PC-3 (cell line): Measurements from ENCODE around the gene ABCG8. TPM values are rescaled to one million over a fixed set of nuclear protein-coding genes. Genes with fewer than 3 reads are reported as not detected.

Experiments used
- ATAC-seq: fragments of 200-7000 bp; cut with Tn5 transposase; 2 replicates; pipeline ENCODE4 v1.9.1; 2020; ENCODE audit warnings: mild to moderate bottlenecking, moderate library complexity
- BruUV-seq: library from RNA; stranded (reverse); fragments of 400-500 nt; replicated peaks from 2 replicates; lab custom pipeline; 2021; lab: Mats Ljungman, UMichigan
- CTCF ChIA-PET: fragments of 300-600 bp; sonication (Branson Sonifier 250); formaldehyde crosslinking; loops from one replicate; lab custom pipeline; 2022; ENCODE audit warnings: antibody characterized with exemption; lab: Charles Lee
- POLR2A ChIA-PET: fragments of 300-600 bp; sonication (Branson Sonifier 250); formaldehyde crosslinking; loops from one replicate; lab custom pipeline; 2022; ENCODE audit warnings: antibody characterized with exemption; ENCODE audit not compliant: unreplicated experiment; lab: Charles Lee
- DNase-seq: peaks from one replicate; pipeline ENCODE4 v3.0.0-alpha.2; 2015
- H2AFZ ChIP-seq: fragments of 300-600 bp; sonication (generic); 2 replicates; pipeline ENCODE4 v1.6.0; 2016; ENCODE audit warnings: antibody characterized with exemption, low read length
- H3F3A ChIP-seq: fragments of 300-600 bp; sonication (generic); one replicate; pipeline ENCODE4 v1.6.0; 2017; ENCODE audit warnings: antibody characterized with exemption, low read length, control low read depth, mild to moderate bottlenecking; ENCODE audit not compliant: unreplicated experiment
- H3K27ac ChIP-seq: fragments of 300-600 bp; sonication (generic); 2 replicates; pipeline ENCODE4 v1.5.1; 2016; ENCODE audit warnings: mild to moderate bottlenecking, low read length
- H3K27me3 ChIP-seq: fragments of 300-600 bp; sonication (generic); 2 replicates; pipeline ENCODE4 v1.6.1; 2016; ENCODE audit warnings: low read length, mixed read lengths
- H3K36me3 ChIP-seq: fragments of 300-600 bp; sonication (generic); 2 replicates; pipeline ENCODE4 v1.6.1; 2016; ENCODE audit warnings: low read depth, mixed run types, low read length, mixed read lengths
- H3K4me1 ChIP-seq: fragments of 300-600 bp; sonication (generic); 2 replicates; pipeline ENCODE4 v1.5.1; 2016; ENCODE audit warnings: low read length; ENCODE audit not compliant: insufficient read depth
- H3K4me2 ChIP-seq: fragments of 300-600 bp; sonication (generic); 2 replicates; pipeline ENCODE4 v1.6.0; 2016; ENCODE audit warnings: low read length
- H3K4me3 ChIP-seq: fragments of 300-600 bp; sonication (generic); 2 replicates; pipeline ENCODE4 v1.5.1; 2016; ENCODE audit warnings: mild to moderate bottlenecking, low read length, mixed read lengths
- H3K79me2 ChIP-seq: fragments of 300-600 bp; sonication (generic); 2 replicates; pipeline ENCODE4 v1.6.1; 2017; ENCODE audit warnings: low read length, mixed read lengths
- H3K9ac ChIP-seq: fragments of 300-600 bp; sonication (generic); 2 replicates; pipeline ENCODE4 v1.6.0; 2016; ENCODE audit warnings: mild to moderate bottlenecking, low read length
- H3K9me2 ChIP-seq: fragments of 300-600 bp; sonication (generic); replicated peaks from 2 replicates; pipeline ENCODE4 v1.6.1; 2016; ENCODE audit warnings: mixed run types, low read length, mixed read lengths
- H3K9me3 ChIP-seq: fragments of 300-600 bp; sonication (generic); 2 replicates; pipeline ENCODE4 v1.6.1; 2016; ENCODE audit warnings: low read length, mixed read lengths
- H4K20me1 ChIP-seq: fragments of 300-600 bp; sonication (generic); 2 replicates; pipeline ENCODE4 v1.6.1; 2016; ENCODE audit warnings: low read length, mixed read lengths
- CTCF ChIP-seq: fragments of 300-600 bp; sonication (generic); conservative IDR thresholded peaks from 2 replicates; pipeline ENCODE4 v1.5.1; 2017; ENCODE audit warnings: antibody characterized with exemption, low read depth, mild to moderate bottlenecking, low read length
- EZH2 ChIP-seq: fragments of 300-600 bp; sonication (generic); IDR thresholded peaks from one replicate; pipeline ENCODE4 v1.6.1; 2017; ENCODE audit warnings: antibody characterized with exemption, mild to moderate bottlenecking, low read length; ENCODE audit not compliant: unreplicated experiment
- EZH2phosphoT487 ChIP-seq: fragments of 300-600 bp; sonication (generic); IDR thresholded peaks from 2 replicates; pipeline ENCODE4 v1.6.1; 2018; ENCODE audit warnings: mild to moderate bottlenecking, antibody characterized with exemption, low read length, borderline replicate concordance
- intact Hi-C: fragments of 100-400 bp; cut with micrococcal nuclease; formaldehyde crosslinking; loops from 2 replicates; pipeline ENCODE4 v1.9.0; 2023
- total RNA-seq: library from RNA; depleted of rRNA; stranded (reverse); fragments of >200 nt; gene quantifications from 2 replicates; pipeline ENCODE4 v1.2.3, GENCODE V29; 2014

ABCG8 gene
- total RNA-seq, 1 experiment from 2014 or later = not detected

- Histone ChIP-seq H2AFZ (no peak overlapping the region), H3K4me3 (no peak overlapping the region), H3K27ac (no peak overlapping the region), H3F3A (no peaks in the 10 kb centered on the region), H3K9me2 (no peaks in the 10 kb centered on the region), H3K4me2 (no peak overlapping the region), H3K4me1 (no peaks in the 10 kb centered on the region), H3K27me3 (peaks cover 29% of the 10 kb centered on the region), H4K20me1 (no peaks in the 10 kb centered on the region), H3K9ac (no peak overlapping the region), H3K9me3 (no peaks in the 10 kb centered on the region), H3K36me3 (no peaks in the 10 kb centered on the region), H3K79me2 (no peaks in the 10 kb centered on the region)
- ATAC-seq (no peak), DNase-seq (no peak)
- POLR2A ChIA-PET = no interaction called here
- TF ChIP-seq EZH2phosphoT487 (no peak), EZH2 (no peak), CTCF (no peak)
- intact Hi-C loops = no loop called here
- CTCF ChIA-PET = no interaction called here
- no TSS peak for BruUV-seq
Measured at GRCh38 chr2:43852196-43852730, 13.5 kb downstream of the ABCG8 start.

GRCh38 chr2:43853141-43854081 lies 14.6 kb downstream of the ABCG8 start:
- ChIA-PET CTCF (no interaction called here), POLR2A (no interaction called here)
- DNase-seq (no peak), ATAC-seq (no peak)
- H3K4me2 ChIP-seq = no peak overlapping the region
- no peak overlapping the region for H3K4me3 ChIP-seq
- no peak overlapping the region for H3K27ac ChIP-seq
- H3K27me3 ChIP-seq = peaks cover 41% of the 10 kb centered on the region
- intact Hi-C loops = no loop called here
- no peaks in the 10 kb centered on the region for H3K4me1 ChIP-seq
- TF ChIP-seq CTCF = no peak
- no peak for TF ChIP-seq EZH2
- TF ChIP-seq EZH2phosphoT487 = no peak
- H3K9me2 ChIP-seq = no peaks in the 10 kb centered on the region
- no peak overlapping the region for H2AFZ ChIP-seq
- no peaks in the 10 kb centered on the region for H3K9me3 ChIP-seq
- no peaks in the 10 kb centered on the region for H3K79me2 ChIP-seq
- H3F3A ChIP-seq = no peaks in the 10 kb centered on the region
- no peak overlapping the region for H3K9ac ChIP-seq
- no peaks in the 10 kb centered on the region for H3K36me3 ChIP-seq
- no peaks in the 10 kb centered on the region for H4K20me1 ChIP-seq
- no TSS peak for BruUV-seq

- ChIA-PET POLR2A (no interaction called here), CTCF (no interaction called here)
- ATAC-seq (no peak), DNase-seq (no peak)
- Histone ChIP-seq H3K9ac (no peak overlapping the region), H3K4me2 (no peak overlapping the region), H3F3A (no peaks in the 10 kb centered on the region), H3K4me3 (no peak overlapping the region), H4K20me1 (no peaks in the 10 kb centered on the region), H2AFZ (no peak overlapping the region), H3K9me3 (no peaks in the 10 kb centered on the region), H3K36me3 (no peaks in the 10 kb centered on the region), H3K4me1 (no peaks in the 10 kb centered on the region), H3K79me2 (no peaks in the 10 kb centered on the region), H3K27ac (no peak overlapping the region), H3K9me2 (no peaks in the 10 kb centered on the region), H3K27me3 (peaks cover 53% of the 10 kb centered on the region)
- intact Hi-C loops = no loop called here
- BruUV-seq = no TSS peak
- TF ChIP-seq EZH2phosphoT487 (no peak), EZH2 (no peak), CTCF (no peak)
Measured at GRCh38 chr2:43854671-43855070, 15.9 kb downstream of the ABCG8 start.
